Measurements from ENCODE around the gene COPS3.

COPS3 gene

DNA sequence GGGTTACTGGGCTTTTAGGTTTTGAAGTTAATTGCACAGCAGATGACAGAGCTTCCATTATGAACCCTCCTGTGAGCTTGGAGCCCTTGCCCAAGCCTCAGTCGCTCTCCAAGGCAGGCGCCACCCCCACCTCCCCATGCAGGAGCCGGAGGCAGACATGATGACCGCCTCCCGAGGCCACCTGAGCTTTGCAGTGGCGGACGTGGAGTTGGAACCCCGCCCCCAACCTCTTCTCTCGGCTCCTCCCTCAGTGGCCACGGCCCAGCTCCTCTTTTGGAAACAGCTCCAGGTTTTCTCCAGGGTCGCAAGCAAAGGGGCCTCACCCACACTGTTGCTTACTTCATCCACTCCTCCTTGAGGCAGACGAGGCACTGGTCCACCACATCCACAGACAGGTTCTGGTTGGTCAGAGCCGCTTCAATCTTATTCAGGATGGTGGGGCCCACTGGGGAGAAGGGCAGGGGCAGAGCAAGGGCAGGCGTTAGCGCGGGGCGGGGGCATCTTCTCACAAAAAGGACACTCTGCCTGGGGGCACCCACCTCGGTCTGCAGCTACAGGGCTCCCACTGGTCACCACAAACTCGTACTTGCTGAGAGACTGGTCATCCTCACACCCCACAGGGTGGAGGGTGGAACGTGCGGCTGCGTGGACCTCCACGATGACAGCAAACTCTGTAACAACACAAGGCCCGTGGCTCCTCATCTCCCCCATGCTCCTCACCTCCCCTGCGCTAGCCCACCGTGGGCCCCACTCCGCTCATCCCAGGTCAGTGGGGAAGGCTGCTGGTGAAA is 66.2 kb downstream of the COPS3 start:
- no peak for DNase-seq

DNA sequence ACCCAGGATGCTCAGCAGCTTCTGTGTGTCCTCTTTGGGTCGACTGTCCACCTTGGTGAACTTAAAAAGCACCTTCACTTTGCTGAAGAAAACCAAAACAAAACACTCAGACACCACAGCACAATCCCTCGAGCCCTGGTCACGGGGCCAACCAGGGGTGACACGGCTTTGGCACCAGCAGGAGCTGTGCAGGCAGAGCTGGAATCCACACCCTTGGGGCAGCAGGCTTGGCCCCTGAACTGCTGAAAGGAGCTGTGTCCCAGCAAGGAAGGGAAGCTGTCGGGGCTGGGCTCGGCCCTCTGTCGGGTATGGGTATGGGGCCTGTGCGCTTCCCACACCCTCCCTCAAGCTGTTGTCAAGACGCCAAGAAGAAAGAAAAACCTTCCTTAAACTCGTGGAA is 67.3 kb downstream of the COPS3 start:
- DNase-seq, result no peak

DNA sequence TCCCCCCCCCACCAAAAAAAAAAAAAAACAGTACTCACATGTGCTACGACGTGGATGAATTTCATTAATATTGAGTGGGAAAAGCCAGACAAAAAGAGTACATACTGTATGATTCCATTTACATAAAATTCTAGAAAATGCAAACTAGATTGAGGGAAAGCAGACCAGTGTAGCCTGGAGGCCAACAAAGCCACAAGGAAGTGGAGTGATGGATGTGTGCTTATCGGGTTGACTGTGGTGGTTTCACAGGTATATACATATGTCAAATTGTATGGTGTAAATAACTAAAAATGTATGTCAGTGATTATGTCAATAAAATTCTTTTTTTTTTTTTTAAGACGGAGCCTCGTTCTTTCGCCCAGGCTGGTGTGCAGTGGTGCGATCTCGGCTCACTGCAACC is 73.0 kb downstream of the COPS3 start:
- no peak for DNase-seq

DNA sequence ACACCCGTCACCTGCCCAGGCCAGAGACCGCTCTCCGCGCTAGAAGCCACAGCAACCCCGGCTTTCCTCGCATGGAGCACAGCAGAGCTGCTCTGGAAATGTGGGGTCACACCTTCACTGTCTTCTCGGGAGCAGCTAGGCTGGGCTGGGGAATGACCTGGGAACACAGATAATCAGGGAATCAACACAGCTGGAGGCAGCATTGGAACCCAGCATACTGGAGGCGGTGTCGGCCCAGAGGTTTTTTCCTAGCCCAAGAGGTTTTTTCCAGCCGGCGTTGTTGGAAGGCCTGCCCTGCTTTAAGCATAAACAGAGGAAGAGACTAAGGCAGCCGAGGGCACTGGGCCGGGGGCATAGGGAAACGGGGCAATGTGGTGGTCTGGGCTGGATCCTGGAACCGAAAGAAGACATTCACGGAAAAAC is 74.1 kb downstream of the COPS3 start:
- no peak for DNase-seq

DNA sequence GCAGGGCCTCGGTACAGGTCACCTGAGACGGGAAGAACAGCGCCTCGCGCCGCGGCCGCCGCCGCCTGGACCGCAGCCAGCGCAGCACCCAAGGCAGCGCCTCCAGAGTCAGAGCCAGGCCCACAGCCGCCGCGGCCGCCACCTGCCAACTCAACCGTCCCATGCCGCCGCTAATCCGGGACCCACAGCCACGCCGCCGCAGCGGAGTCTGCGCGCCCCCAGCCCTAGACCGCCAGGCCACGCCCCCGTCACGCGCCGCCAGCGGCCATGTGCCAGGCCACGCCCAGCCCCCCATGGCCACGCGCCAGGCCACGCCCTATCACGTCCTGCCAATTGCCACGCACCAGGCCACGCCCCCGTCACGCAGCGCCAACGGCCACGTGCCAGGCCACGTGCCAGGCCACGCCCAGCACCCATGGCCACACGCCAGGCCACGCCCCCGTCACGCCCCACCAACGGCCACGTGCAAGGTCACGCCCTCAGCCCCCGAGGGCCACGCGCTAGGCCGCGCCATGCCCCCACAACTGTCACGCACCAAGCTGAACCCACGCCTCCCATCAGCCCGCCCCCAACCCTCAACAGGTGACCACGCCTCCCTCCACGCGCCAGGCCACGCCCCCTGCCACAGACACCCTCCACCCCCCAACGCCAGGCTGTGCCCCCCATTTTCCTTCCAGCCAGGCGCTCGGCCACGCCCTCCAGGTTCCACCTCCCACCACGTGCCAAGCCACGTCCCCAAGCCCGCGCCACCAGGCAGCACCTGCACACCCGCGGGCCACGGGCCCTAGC is 74.7 kb downstream of the COPS3 start, which contains the start of gene PLD6:
Gene PLD6 (minus strand): TSS at position 210 of the 789 bp plus-strand sequence. CDS start 47 bp downstream, at position 163.
- peak; percentile 95 for DNase-seq

DNA sequence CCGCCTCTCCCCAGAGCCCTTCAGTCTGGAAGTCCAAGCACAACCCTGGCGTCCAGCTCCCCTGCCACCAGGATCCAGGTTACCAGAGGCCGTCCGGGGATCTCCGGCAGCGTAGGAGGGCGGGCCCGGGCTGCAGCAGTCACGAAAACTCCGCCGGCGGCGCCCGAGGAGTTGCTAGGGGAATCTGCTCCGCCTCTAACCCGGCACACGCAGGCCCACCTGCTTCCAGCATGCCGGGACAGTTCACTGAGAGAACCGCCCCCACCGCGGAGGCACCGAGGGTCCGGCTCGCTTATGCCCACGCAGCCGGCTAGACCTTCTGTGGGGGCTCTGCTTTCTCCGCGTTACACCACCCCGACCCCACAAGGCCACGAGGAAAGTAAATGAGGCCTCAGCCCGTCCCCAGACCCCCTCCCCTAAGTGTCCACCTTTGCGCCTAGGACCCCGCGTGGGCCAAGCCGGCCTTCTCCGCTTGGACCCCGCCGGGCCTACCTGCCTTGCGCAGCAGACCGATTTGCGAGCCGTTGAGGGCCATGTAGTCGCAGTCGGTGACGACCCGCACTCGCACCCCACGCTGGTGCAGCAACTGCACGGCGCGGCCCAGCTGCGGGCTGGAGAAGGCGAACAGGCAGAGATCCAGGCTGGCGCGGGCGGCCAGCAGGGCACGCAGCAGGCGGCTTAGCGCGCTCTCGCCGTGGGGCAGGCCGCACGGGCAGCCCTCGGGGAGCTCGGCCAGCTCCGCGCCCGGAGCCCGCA is 75.5 kb downstream of the COPS3 start:
- peak; percentile 76 for DNase-seq

DNA sequence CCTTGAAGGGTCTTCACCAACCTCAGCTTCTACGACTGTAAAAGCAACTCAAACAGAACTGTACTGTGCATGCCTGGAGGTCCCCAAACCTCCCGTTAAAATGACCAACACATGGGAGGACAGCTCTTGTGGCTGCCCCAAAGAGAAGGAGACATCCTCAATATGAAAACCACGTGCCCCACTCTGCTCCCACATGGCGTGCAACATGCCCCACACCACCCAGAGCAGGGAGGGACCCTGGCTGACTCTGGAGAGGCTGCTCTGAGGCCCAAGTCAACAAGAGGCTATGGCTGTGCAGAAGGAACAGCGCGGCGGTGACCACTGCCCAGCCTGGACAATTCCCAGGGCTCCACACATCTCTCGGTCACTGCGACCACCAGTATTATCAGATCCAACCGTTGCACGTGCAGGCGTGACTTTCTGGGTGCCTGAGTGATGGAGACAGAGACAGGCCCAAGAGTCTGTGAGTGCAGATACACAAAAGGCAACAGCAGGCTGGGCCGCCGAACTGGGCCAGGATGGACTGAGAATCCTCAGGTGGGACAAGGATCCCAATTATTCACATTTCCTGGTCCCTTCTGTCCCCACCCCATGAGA is 76.3 kb downstream of the COPS3 start:
- no peak for DNase-seq

DNA sequence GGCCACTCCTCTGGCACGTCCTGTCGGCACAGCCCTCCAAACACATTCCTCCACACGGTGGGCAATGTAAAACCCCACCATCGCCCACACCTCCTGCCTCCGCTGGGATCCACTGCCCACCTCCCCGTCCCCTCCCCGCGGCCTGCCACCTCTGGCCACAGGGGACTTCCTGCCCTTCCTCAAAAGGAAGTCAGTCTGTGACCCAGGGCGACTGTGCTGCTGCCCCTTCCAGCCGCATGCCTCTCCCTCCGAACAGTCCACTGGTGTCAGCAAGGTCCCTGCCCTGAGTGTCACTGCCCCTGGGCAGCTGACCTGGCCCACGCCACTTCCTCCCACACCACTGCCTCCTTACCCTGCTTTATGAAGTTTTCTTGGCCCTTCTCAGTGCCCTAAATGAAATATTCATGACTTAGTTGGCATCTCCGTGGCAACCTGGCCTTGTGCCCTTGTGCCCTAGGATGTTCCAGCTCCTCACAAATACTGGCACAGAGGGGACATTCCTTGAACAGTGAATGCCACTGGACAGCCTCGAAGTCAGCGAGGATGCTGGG is 76.9 kb downstream of the COPS3 start:
- no peak for DNase-seq

DNA sequence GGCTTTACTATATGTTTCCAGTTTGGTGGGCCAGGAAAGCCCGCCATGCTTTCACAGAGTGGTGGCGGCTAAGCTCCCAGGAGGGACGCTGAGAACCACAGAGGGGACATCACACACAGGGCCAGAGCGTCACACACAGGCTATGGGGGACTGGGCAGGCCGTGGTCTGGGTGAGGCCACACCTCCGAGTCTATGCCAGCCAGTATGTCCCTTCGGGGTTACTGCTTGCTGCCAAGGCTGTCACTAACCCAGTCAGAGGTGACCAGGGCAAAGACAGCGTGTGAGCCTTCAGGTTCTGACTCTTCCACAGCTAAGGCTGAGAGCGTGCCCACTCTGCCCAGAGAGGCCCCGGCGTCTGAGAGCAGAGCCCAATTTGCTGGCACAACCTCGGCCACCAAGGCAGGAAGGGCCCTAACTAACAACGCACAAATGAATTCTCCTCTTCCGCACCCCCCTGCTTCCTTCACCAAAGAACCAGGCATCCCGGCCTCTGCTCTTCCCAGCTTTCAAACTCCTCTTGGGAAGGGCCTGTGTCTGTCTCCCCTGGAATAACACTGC is 77.8 kb downstream of the COPS3 start:
- DNase-seq, result no peak

DNA sequence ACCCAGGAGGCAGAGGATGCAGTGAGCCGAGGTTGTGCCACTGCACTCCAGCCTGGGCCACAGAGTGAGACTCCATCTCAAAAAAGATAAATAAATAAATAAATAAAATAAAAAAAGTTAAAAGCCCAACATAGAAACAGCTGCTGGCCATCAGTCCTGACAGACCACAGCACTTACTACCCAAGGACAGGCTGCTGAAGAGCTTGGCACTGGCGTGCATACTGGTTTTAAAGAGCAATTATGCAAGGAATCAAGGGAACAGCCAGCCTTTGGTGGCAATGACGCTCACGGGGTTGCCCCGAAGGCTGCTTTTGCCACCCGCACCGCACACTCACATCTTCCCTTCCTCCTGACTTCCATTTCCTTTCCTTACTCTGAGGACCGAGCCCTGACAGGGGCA is 79.1 kb downstream of the COPS3 start:
- no peak for DNase-seq

DNA sequence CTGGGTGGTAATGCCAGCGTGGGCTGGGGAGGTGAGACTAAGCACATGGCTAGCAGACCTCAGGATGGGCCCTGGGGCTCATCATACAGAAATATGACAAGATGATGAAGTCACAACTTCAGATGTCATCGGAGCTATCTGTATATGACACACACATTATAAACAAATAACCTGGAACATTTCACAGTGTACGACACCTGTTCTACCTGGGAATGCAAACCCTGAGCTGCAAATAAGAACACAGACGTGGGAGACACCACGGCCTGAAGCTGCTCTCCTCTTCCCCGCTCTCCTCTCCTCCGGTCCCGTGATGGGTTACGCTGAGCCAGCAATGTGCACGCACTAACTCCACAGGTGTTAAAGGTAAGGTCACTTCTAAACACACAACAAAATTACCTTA is 79.8 kb downstream of the COPS3 start:
- no peak for DNase-seq

DNA sequence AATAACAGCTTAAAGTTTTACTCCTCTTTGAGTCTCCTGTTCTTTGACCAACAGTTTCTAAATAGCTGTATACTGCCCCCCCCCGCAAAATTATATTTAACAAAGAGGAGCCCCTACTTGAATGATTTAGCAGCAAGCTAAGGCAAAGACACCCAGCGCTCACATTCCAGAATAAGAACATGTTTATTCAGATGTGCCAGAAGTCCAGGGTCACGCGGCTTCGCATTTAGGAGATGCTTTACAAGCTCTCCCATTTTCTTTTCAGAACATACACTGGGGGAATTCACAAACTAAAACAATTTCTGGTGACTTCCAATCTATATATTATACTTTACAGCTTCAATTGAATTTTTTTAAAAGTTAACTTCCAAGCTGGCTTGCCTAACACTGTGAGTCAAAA is 80.2 kb downstream of the COPS3 start:
- DNase-seq, result no peak

DNA sequence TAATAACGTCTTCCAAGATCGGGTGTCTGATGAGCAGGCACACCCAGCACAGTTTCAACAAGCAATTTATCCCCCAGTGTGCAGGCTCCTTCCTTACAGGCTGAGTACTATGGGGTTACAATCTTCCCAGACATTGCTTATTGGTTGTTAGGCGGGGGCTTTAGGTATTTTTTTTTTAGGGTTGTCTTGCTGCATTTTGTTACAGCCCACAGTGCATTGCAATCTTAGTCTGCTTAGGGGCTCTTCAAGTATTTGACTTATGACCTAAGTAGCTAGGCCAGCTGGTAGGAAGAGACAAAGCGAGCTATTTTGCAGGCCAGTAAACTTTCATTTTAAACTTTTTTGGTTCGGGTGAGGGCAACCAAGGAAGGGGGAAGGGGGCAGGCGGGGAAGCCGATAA is 80.7 kb downstream of the COPS3 start:
- DNase-seq, result no peak

DNA sequence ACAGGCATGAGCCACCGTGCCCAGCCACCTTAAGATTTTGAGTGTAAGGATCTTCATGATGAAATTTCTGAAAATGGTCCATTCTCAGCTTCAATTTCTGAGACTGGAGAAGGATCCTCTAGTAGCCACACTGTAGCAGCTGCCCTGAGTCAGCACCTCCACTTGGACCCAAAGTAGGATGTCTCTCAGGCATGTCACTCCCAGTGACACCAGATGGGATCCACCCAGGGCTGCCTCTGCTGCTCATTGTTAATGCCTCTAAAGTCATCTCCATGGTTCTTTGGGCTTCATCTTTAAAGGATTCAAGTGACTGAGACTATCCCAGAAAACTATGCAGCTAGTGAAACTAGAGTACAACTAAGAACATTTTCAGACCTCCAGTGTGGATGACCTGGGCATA is 82.8 kb downstream of the COPS3 start:
- no peak for DNase-seq

DNA sequence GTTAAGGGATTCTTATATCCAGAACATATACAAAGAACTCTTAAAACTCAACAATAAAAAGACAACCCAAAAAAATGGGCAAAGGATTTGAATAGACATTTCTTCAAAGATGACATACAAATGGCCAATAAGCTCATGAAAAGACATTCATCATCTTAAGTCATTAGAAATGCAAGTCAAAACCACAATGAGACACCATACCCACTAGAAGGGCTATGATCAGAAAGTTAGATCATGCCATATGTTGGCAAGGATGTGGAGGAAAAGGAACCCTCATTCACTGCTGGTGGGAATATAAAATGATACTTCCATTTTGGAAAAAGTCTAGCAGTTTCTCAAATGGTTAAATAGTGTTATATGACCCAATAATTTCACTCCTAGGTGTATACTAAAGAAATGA is 84.3 kb downstream of the COPS3 start:
- no peak for DNase-seq

Measured in activated naive CD4-positive, alpha-beta T cell treated with Interleukin-2 at 50 U/mL for 16 hours (primary cell).